Subcutaneous adipose tissue (tissue), 4 donors: ENCODE results near the gene AFF3. TPM values are rescaled to one million over a fixed set of nuclear protein-coding genes. Genes with fewer than 3 reads are reported as not detected.

ENCODE experiments used
- total RNA-seq, 4 donors: library from RNA; depleted of rRNA; stranded (reverse); fragments of >200 nt; gene quantifications; one replicate each; pipeline ENCODE4 v1.1.0, GENCODE V29; 2016
- TF ChIP-seq, protein P1 (sequence below): fragments of 450-650 bp; IDR thresholded peaks from one replicate; pipeline ENCODE4 v1.5.1; 2016; ENCODE audit warnings: low read depth, mild to moderate bottlenecking, control low read depth, antibody characterized with exemption, moderate library complexity

Gene AFF3
- total RNA-seq, 4 donors from 2014 or later, result 2.5 to 6.2 (median 5.6) TPM

DNA sequence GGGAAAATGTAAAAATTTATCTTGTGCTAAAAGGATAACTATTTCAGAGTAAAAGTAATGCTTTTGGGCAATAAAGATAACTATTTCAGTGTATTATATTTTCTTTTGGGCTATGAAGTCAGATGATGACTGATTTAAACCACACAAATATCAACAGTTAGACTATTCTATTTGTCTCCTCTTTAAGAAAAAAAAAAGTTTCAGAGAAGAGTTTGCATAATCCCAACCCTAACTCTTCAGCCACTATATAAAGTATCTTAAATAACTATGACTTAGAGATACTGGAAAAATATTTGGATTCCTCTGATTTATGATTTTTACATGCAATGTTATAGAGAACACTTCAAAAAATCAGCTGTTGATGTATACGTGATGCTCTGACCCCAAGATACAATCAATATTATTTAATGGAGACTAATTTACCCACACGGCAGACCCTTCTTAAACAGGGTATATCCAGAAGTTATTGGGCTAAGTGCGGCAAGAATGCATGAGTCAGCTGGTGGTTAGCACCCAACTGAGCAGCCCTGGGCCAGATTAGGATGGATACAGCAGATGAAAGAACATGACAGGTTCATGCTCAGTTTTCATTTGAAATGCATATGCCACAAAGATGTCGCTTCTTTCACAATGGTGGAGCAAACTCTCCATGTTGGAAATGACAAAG lies 279.0 kb downstream of the AFF3 start:
- TF ChIP-seq, protein P1, sequence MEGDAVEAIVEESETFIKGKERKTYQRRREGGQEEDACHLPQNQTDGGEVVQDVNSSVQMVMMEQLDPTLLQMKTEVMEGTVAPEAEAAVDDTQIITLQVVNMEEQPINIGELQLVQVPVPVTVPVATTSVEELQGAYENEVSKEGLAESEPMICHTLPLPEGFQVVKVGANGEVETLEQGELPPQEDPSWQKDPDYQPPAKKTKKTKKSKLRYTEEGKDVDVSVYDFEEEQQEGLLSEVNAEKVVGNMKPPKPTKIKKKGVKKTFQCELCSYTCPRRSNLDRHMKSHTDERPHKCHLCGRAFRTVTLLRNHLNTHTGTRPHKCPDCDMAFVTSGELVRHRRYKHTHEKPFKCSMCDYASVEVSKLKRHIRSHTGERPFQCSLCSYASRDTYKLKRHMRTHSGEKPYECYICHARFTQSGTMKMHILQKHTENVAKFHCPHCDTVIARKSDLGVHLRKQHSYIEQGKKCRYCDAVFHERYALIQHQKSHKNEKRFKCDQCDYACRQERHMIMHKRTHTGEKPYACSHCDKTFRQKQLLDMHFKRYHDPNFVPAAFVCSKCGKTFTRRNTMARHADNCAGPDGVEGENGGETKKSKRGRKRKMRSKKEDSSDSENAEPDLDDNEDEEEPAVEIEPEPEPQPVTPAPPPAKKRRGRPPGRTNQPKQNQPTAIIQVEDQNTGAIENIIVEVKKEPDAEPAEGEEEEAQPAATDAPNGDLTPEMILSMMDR, result no peak

DNA sequence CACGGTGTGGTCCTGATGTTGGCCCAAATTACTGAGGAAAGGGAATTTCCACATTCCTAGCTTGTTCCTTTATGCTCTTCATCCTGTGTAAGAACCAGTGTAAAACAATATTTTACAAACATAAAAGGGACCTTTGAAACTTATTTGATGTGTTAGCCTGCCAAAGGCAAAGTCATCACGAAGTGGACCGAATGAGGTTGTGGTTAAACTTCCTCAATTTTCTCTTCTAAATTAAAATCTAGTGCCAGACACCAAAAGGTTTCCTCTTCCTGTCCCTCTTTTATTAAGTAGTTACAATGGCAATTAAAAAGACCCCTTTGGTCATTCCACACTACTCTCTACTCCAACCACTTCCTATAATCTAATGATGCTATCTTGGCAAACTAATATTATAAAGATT lies 279.8 kb downstream of the AFF3 start:
- TF ChIP-seq, protein P1, result no peak

DNA sequence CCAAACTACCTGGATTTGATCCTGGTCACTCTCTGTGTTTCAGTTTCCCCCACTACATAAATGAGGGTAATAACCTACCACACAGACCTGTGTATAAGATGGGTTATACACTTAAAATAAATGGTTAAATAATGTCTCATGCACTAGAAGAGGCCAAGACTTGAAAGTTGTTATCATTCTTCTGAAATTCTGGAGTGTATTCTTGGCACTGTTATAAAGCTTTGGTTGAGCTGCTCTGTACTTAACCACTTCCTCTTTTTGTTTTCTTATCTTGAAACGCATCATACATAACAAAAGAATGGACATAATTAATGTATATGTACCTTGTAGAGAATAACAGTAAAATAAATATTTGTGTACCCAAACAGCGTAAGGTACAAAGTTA lies 281.0 kb downstream of the AFF3 start:
- TF ChIP-seq, protein P1, result no peak

DNA sequence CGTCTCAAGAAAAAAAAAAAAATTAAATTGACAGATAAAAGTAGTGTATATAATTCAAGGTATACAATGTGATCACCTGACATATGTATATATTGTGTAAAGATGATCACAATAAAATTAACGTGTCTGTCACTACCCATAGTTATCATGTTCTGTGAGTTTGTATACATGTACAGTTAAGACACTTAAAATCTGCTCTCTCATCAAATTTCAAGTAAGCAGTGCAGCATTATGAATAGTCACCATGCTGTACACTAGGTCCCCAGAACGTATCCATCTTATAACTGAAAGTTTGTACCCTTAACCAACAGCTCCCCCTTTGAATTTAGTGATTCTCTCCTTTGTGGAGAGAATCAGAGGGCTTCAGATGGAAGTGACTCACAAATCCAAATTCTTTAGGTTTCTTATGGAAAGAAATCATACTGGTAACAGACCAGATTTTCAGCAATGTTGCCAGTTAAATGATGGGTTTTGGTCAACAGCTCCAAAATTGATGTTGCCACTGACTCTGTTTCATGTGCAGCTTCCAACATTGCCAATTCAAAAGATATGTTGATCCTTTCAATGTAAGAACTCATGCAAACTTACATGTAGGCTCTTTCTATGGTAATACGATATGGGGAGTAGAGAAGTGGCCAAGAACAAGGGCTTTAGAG lies 281.5 kb downstream of the AFF3 start:
- TF ChIP-seq, protein P1, result no peak

DNA sequence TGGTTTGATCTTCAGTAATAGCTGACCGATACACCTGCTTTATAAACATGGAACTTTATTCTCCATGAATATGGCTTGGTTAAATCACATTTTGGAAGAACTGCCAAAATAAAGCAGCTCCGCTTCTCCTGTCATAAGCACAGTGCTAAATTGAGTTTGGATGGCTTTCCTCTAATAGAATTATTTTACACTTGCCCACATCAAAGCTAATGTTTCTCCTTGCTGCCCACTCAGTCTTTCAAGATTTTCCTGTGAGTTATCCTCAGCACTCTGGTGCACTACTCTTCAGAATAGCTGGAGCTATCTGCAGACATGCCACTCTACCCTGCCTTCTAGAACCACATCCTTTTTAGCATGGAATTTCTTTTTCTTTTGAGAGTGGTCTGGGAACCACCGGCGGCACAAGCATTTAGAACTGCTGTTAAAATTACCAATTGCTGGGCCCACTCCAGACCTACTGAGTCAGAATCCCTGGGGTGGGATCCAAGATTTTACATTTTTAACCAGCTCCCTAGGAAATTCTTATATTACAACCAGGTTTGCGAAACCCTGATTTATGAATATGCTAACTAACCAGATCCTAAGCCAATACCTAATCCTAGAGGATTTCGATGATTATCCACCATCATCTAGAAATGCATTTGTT lies 283.3 kb downstream of the AFF3 start:
- TF ChIP-seq, protein P1, result no peak

DNA sequence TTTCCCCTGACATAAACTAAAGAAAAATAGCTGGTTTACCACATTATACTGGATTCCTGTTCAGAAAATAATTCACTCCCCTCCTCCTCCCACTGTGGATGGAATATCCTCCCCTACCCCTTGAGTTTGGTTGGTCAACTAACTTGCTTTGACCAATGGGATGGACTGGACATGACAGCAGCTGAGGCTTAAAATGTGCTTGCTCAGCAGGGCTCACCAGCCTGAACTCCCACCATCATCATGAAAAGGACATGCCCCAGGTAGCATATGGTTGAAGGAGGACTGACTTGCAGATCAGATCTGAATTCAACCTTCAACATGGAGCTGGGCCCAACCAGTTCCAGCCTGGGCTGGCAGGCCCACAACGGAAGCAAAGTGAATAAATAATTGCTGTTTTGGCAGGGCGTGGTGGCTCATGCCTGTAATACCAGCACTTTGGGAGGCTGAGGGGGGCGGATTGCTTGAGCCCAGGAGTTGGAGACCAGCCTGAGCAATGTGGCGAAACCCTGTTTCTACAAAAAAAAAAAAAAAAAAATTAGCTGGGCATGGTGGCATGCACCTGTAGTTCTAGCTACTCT lies 284.4 kb downstream of the AFF3 start:
- TF ChIP-seq, protein P1, result no peak

DNA sequence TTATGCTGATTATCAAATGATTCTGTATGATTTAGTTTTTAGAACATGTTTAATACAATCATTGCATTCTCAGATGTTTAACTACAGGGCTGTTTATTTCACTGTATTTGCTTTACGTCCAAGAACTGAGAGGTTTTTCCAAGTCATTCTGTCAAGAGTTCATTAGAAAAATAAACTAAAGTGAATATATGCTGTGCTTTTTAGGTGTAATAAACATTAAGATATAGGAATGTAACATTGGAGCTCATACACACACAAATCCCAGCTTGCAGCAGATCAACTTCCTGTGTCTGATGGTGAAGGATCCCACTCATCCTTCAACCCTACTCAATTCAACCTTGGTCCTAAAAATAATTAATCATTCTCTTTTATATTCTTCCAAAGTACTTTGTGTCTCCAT lies 285.0 kb downstream of the AFF3 start:
- TF ChIP-seq, protein P1, result no peak
